HG02973 (cell line): ENCODE data around the gene ALPK3.

Experiments
- ATAC-seq: cut with Tn5 transposase; IDR thresholded peaks from one replicate; pipeline ENCODE4 v1.9.1; 2021; ENCODE audit warnings: moderate library complexity; ENCODE audit not compliant: unreplicated experiment

Gene ALPK3

DNA sequence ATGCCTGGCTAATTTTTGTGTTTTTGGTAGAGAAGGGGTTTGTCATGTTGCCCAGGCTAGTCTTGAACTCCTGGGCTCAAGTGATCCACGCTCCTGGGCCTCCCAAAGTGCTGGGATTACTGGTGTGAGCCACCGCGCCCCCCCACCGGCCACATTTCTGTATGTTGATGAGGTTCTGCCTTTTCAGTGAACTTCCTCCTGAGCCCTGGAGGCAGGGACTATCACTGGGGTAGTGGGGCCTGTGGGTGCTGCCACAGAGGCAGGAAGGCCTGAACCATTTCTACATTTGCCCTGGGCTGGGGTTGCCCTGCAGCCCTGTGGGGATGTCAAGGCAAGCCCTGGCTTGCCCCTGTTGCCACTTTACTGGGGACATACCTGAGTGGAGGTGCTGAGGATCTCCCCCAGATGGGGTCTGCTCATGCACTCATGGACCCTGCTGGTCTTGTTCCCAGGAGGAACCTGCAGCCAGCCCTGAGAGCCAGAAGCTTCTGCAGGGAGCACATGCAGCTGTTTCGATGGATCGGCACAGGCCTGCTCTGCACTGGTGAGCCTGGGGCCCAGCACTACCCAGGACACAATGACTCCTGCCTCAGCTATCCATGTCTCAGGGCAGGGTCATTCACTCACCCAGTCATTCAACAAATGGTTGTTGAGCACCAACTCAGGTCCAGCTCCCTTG is 73.0 kb downstream of the ALPK3 start:
- ATAC-seq, result no peak

- ATAC-seq, result no peak
Measured at GRCh38 chr15:84890670-84891162, 73.6 kb downstream of the ALPK3 start.

GRCh38 chr15:84891339-84891738 is 74.2 kb downstream of the ALPK3 start:
- ATAC-seq, result no peak

- no peak for ATAC-seq
Measured at GRCh38 chr15:84892786-84893307, 75.7 kb downstream of the ALPK3 start.

GRCh38 chr15:84893607-84894006 is 76.5 kb downstream of the ALPK3 start:
- no peak for ATAC-seq

GRCh38 chr15:84894736-84895425 is 77.7 kb downstream of the ALPK3 start:
- ATAC-seq, result no peak

GRCh38 chr15:84898761-84899160 is 81.6 kb downstream of the ALPK3 start:
- ATAC-seq, result no peak

GRCh38 chr15:84899750-84900149 is 82.6 kb downstream of the ALPK3 start:
- ATAC-seq, result no peak

- ATAC-seq, result no peak
Measured at GRCh38 chr15:84901540-84901939, 84.4 kb downstream of the ALPK3 start.

DNA sequence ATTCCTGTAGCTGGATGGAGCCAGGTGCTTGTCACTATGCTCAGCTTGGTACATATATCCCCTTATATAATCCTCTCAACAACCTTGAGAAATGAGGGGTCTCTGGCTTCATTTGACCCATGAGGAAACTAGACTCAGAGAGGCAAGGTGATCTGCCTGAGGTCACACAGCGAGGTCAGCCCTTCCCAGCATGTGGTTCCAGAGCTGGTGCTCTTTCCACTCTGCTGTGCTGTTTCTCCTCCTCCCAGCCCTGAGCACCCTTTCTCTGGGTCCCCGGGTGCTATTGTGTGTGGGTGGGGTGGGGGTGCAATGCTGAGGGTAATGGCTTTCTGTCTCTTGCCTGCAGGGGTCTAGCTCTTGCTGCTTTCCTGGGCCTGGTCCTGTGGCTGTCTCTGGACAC is 86.6 kb downstream of the ALPK3 start:
- ATAC-seq, result no peak

DNA sequence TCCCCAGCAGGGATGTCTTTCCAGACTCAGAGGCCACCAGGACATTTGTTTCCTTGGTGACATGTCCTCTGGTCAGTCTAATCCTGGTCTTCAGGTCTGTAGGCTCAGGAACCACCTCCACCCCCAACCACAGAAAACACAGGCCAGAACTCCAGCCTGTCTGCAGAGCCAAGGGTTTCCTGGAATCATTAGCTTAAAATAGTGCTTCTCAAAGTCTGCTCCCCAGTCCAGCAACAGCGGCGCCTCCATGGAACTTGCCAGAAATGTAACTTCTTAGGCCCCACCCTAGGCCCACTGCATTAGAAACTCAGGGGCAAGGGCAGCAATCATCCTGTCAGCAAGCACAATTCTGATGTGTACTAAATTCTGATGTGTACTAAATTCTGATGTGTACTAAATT is 87.3 kb downstream of the ALPK3 start:
- ATAC-seq, result no peak

DNA sequence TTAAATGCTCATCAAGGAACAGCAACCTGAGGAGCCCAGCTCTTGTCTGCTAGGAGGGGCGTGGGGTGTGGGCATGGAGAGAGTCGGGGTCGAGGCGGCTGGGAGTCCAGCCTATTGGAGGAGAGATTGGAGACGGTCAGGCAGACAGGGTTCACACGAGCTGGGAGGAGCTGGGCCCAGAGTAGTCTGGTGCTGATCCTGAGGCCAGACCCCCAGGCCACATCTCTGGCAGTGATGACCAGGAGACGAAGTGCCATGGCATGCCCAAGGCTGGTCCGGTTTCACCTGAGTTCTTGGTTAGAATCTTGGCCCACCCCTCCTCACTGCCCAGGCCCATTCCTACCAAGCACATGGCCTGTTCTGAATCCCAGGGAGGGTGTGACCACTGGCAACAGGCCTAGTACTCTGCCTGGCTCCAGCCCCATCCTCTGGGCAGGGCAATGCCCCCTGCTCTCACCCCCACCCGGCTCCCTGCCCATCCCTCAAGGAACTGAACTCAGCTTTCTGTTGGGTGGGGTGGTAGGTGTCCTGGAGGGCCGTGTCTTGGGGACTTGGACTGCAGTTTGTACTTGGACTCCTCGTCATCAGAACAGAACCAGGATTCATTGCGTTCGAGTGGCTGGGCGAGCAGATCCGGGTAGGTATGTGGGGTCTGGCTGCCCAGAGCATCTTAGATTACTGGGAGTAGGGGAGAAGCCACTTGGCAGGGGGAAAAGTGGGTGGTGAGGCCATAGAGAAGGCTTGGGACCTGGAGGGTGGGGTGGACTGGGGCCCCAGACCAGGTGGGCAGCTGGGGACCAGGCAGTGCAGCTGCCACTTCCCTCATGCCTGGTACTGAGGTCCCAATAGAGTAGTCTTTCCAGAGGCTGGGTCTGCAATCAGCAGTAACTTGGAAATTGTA is 88.1 kb downstream of the ALPK3 start:
- ATAC-seq, result no peak

DNA sequence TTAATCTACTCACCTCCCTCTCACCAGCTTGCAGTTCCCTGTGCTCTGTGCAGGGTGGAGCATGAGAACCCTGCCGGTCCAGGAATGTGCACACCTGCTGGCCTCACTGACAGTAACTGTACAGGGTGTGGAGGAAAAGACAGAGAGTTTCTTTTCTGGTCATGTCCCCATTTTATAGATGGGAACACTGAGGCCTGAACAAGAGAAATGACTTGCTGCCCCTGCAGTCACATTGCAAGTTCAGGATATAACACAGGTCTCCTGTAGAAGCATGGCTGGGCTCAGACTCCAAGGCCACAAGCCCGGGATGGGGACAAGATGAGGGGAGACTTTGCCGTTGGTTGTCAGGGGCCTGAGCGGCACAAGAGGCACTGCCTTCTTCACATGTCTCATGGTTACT is 90.6 kb downstream of the ALPK3 start:
- ATAC-seq, result no peak

- ATAC-seq, result no peak
Measured at GRCh38 chr15:84908564-84908963, 91.4 kb downstream of the ALPK3 start.

- no peak for ATAC-seq
Measured at GRCh38 chr15:84909029-84909428, 91.9 kb downstream of the ALPK3 start.

DNA sequence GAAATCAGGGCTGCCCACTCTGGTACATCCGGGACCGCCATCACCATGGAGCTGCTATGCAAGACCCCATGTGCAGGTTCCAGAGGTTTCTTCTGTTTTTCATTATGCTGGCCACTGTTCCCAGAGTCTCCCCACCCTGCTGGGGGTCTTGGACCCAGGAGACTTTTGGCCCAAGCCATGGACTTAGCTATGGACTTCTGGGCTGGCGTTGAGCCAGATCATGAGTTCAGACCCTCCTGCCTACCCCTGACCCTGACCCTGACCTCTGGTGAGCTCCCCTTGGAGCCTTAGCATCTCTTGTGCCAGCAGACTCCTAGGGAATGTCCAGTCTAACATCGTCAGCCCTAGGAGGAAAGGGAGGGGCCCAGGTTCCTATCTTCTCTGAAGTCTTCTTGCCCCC is 92.6 kb downstream of the ALPK3 start:
- ATAC-seq, result no peak

GRCh38 chr15:84910928-84911623 is 93.9 kb downstream of the ALPK3 start:
- no peak for ATAC-seq

DNA sequence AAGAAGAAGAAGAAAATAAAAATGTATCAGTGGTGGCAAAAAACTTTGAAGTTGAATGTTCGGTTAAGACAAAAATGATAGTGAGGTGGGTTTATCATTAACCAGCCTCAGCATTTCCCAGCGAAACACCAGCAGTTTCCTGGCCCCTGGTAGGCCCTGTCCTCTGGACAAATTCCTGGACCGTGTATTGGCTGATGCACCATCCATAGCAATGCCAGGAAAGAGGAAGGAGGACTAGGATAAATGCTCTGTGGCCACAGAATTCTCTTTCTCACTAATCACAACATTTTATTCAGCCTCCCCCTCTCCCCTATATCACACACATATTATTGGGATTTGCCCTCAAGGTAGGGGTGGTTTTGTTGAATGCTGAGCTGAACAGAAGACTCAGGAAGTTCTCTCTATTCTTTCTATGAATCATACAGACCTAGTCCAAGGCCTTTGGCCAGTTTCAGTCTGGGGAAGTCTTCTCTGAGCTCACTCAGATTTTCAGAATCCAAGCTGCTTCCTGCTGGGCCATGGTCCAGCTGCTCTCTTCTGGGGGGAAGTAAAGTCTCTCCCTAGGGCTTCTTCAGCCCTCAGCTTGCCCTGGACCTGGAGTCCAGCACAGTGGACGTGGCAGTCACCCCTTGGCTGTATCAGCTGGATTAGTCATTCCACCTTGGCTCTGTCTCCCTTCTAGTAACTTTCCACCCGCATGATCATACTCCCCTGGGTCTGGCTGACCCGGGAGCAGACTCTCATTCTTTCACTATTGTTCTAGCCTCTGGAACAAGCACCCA is 94.9 kb downstream of the ALPK3 start:
- ATAC-seq, result no peak

DNA sequence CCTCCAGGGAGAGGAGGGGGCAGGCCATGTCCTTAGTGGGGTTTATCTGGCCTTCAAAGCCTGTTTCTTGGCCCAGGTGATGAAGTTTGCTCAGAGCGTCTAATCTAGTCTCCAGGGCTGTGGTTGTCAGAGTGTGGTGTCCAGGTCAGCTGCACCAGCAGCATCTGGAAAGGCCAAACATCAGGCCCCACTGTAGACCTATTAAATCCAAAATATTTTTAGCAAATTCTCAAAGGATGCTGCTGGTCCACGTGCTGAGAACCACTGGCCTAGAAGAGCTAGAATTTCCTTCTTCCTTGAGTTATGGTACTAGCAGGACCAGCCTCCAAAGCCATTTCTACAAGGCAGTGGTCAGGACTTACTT is 96.2 kb downstream of the ALPK3 start:
- no peak for ATAC-seq

GRCh38 chr15:84914351-84914750 is 97.2 kb downstream of the ALPK3 start:
- no peak for ATAC-seq
